IMR-90 (cell line): ENCODE measurements around the gene OR13C8. TPM values are rescaled to one million over a fixed set of nuclear protein-coding genes. Genes with fewer than 3 reads are reported as not detected.

ENCODE experiments used
- ATAC-seq: fragments of 200-7000 bp; cut with Tn5 transposase; 2 replicates; pipeline ENCODE4 v1.9.1; 2020; ENCODE audit warnings: low read depth, mild to moderate bottlenecking, moderate library complexity
- BruUV-seq: library from RNA; stranded (reverse); fragments of 400-500 nt; replicated peaks from 2 replicates; lab custom pipeline; 2021; lab: Mats Ljungman, UMichigan
- CTCF ChIA-PET: fragments of 300-600 bp; formaldehyde crosslinking; extraction: SDS; loops from one replicate; lab custom pipeline; 2021; ENCODE audit warnings: antibody characterized with exemption; lab: Yijun Ruan, JAX
- POLR2A ChIA-PET: fragments of 300-600 bp; sonication (Branson Sonifier 250); formaldehyde crosslinking; loops from one replicate; lab custom pipeline; 2022; ENCODE audit warnings: antibody characterized with exemption; ENCODE audit not compliant: unreplicated experiment; lab: Charles Lee
- DNase-seq: peaks from one replicate; pipeline ENCODE4 v3.0.0; 2013
- H2AFZ ChIP-seq: replicated peaks from 2 replicates; pipeline ENCODE3; 2013; ENCODE audit warnings: low read length, mild to moderate bottlenecking; ENCODE audit not compliant: poor library complexity
- H2AK5ac ChIP-seq: 2 replicates; pipeline ENCODE4 v1.6.1; 2013; ENCODE audit warnings: low read depth, low read length, inconsistent platforms
- H2AK9ac ChIP-seq: replicated peaks from 2 replicates; pipeline ENCODE3; 2013; ENCODE audit warnings: mild to moderate bottlenecking, low read depth, low read length, moderate library complexity; ENCODE audit not compliant: poor library complexity
- H2BK120ac ChIP-seq: 2 replicates; pipeline ENCODE4 v1.6.1; 2013; ENCODE audit warnings: low read depth, low read length, inconsistent platforms
- H2BK15ac ChIP-seq: 3 replicates; pipeline ENCODE4 v1.6.1; 2013; ENCODE audit warnings: low read depth, low read length, inconsistent platforms
- H2BK20ac ChIP-seq: 2 replicates; pipeline ENCODE4 v1.6.1; 2013; ENCODE audit warnings: low read depth, mild to moderate bottlenecking, inconsistent platforms, low read length, moderate library complexity
- H2BK5ac ChIP-seq: 2 replicates; pipeline ENCODE4 v1.6.1; 2013; ENCODE audit warnings: mild to moderate bottlenecking, low read depth, low read length, inconsistent platforms; ENCODE audit not compliant: poor library complexity, severe bottlenecking
- H3K14ac ChIP-seq: replicated peaks from 2 replicates; pipeline ENCODE4 v1.6.1; 2013; ENCODE audit warnings: low read depth, low read length, inconsistent platforms
- H3K18ac ChIP-seq: 2 replicates; pipeline ENCODE4 v1.6.1; 2013; ENCODE audit warnings: low read depth, low read length, control low read depth
- H3K23ac ChIP-seq: 2 replicates; pipeline ENCODE4 v1.6.1; 2013; ENCODE audit warnings: low read depth, low read length, inconsistent platforms
- H3K27ac ChIP-seq: 2 replicates; pipeline ENCODE4 v1.5.1; 2013; ENCODE audit warnings: mild to moderate bottlenecking, control low read depth, low read length; ENCODE audit not compliant: insufficient read depth
- H3K27me3 ChIP-seq: 2 replicates; pipeline ENCODE4 v1.6.1; 2013; ENCODE audit warnings: low read length; ENCODE audit not compliant: control insufficient read depth, insufficient read depth
- H3K36me3 ChIP-seq: 2 replicates; pipeline ENCODE4 v1.6.1; 2013; ENCODE audit warnings: low read length, mixed read lengths; ENCODE audit not compliant: control insufficient read depth, insufficient read depth
- H3K4ac ChIP-seq: 2 replicates; pipeline ENCODE4 v1.6.1; 2013; ENCODE audit warnings: low read depth, low read length, inconsistent platforms
- H3K4me1 ChIP-seq: 2 replicates; pipeline ENCODE4 v1.6.1; 2013; ENCODE audit warnings: low read length, mixed read lengths; ENCODE audit not compliant: control insufficient read depth, insufficient read depth
- H3K4me2 ChIP-seq: 2 replicates; pipeline ENCODE4 v1.6.1; 2013; ENCODE audit warnings: low read depth, mild to moderate bottlenecking, control low read depth, low read length, moderate library complexity
- H3K4me3 ChIP-seq: 2 replicates; pipeline ENCODE4 v1.5.1; 2013; ENCODE audit warnings: low read depth, mild to moderate bottlenecking, control low read depth, low read length, moderate library complexity; ENCODE audit not compliant: insufficient read depth
- H3K56ac ChIP-seq: 2 replicates; pipeline ENCODE4 v1.6.1; 2013; ENCODE audit warnings: low read length, inconsistent platforms; ENCODE audit not compliant: insufficient read depth; ENCODE audit errors: extremely low read depth
- H3K79me1 ChIP-seq, 2 experiments: 2 replicates each; pipeline ENCODE4 v1.6.1; 2013; ENCODE audit warnings: low read length in 2 of 2, inconsistent platforms in 1 of 2, low read depth in 1 of 2
- H3K9ac ChIP-seq: 2 replicates; pipeline ENCODE4 v1.6.1; 2013; ENCODE audit warnings: low read depth, low read length, control low read depth
- H3K9me1 ChIP-seq: 2 replicates; pipeline ENCODE4 v1.6.1; 2013; ENCODE audit warnings: low read length, inconsistent platforms; ENCODE audit not compliant: insufficient read depth
- H3K9me3 ChIP-seq: 2 replicates; pipeline ENCODE4 v1.6.1; 2013; ENCODE audit warnings: low read length; ENCODE audit not compliant: control insufficient read depth, insufficient read depth
- H4K20me1 ChIP-seq: 2 replicates; pipeline ENCODE4 v1.6.1; 2013; ENCODE audit warnings: low read length, inconsistent platforms; ENCODE audit not compliant: insufficient read depth
- H4K5ac ChIP-seq: 2 replicates; pipeline ENCODE4 v1.6.1; 2013; ENCODE audit warnings: mild to moderate bottlenecking, low read depth, low read length, control low read depth
- H4K8ac ChIP-seq, 2 experiments: 2 replicates each; pipeline ENCODE4 v1.6.1; 2013; ENCODE audit warnings: low read depth in 2 of 2, low read length in 2 of 2, control low read depth in 1 of 2, inconsistent platforms in 1 of 2
- H4K91ac ChIP-seq: 2 replicates; pipeline ENCODE4 v1.6.1; 2013; ENCODE audit warnings: low read depth, low read length, inconsistent platforms; ENCODE audit not compliant: insufficient read depth
- CEBPB ChIP-seq: IDR thresholded peaks from 2 replicates; pipeline ENCODE4 v1.6.1; 2012; ENCODE audit warnings: low read depth, low read length, improper control_type of control experiment
- FOS ChIP-seq: fragments of 150-350 bp; IDR thresholded peaks from 2 replicates; pipeline ENCODE4 v1.6.1; 2016; ENCODE audit warnings: low read depth, low read length
- MAFK ChIP-seq: IDR thresholded peaks from 2 replicates; pipeline ENCODE4 v1.6.1; 2012; ENCODE audit warnings: low read depth, low read length, improper control_type of control experiment
- MAZ ChIP-seq: IDR thresholded peaks from 2 replicates; pipeline ENCODE4 v1.6.1; 2012; ENCODE audit warnings: low read depth, mild to moderate bottlenecking, low read length, improper control_type of control experiment, moderate library complexity, borderline replicate concordance
- MXI1 ChIP-seq: IDR thresholded peaks from 2 replicates; pipeline ENCODE4 v1.6.1; 2012; ENCODE audit warnings: low read depth, mild to moderate bottlenecking, low read length, moderate library complexity, borderline replicate concordance
- NFE2L2 ChIP-seq: fragments of 150-350 bp; IDR thresholded peaks from 2 replicates; pipeline ENCODE4 v1.6.1; 2016; ENCODE audit warnings: low read depth, mild to moderate bottlenecking, low read length
- POLR2A ChIP-seq: IDR thresholded peaks from 2 replicates; pipeline ENCODE4 v1.6.1; 2012; ENCODE audit warnings: mild to moderate bottlenecking, low read depth, low read length
- RAD21 ChIP-seq: IDR thresholded peaks from 2 replicates; pipeline ENCODE4 v1.6.1; 2012; ENCODE audit warnings: low read length, improper control_type of control experiment
- RCOR1 ChIP-seq: IDR thresholded peaks from 2 replicates; pipeline ENCODE4 v1.6.1; 2012; ENCODE audit warnings: mild to moderate bottlenecking, low read length, improper control_type of control experiment; ENCODE audit not compliant: insufficient replicate concordance
- RFX5 ChIP-seq: IDR thresholded peaks from 2 replicates; pipeline ENCODE4 v1.8.0; 2012; ENCODE audit warnings: low read depth, mild to moderate bottlenecking, low read length, moderate library complexity
- SMC3 ChIP-seq: fragments of 150-350 bp; IDR thresholded peaks from 2 replicates; pipeline ENCODE4 v1.6.1; 2016; ENCODE audit warnings: low read depth, mild to moderate bottlenecking, antibody characterized with exemption, low read length, moderate library complexity
- WGBS, 2 experiments: methylation state at CpG; one replicate each; pipeline versions ENCODE4 v1.1.5 to v1.1.7; 2013; ENCODE audit warnings: missing lambda C conversion rate in 2 of 2; ENCODE audit not compliant: insufficient read length in 1 of 2; ENCODE audit errors: extremely low coverage in 2 of 2; 5-methylcytosine and 5-hydroxymethylcytosine counted together
- dilution Hi-C: fragments of 300-500 bp; cut with HindIII; formaldehyde crosslinking; loops from one replicate; pipeline ENCODE4 v1.14.3; 2018; ENCODE audit warnings: low sequenced_read_pairs; ENCODE audit not compliant: unreplicated experiment
- in situ Hi-C: fragments of 300-500 bp; cut with MboI; formaldehyde crosslinking; loops from 3 replicates; pipeline ENCODE4 v1.14.3; 2019; ENCODE audit warnings: low sequenced_read_pairs, inconsistent platforms, mixed read lengths
- intact Hi-C: fragments of 100-400 bp; cut with micrococcal nuclease; formaldehyde crosslinking; loops from 2 replicates; pipeline ENCODE4 v1.10.0; 2022
- polyA plus RNA-seq, 3 experiments: library from polyadenylated mRNA; depleted of rRNA; stranded (reverse); fragments of >200 nt; gene quantifications; 2 replicates each; pipeline ENCODE4 v1.2.3, GENCODE V29; 2012; ENCODE audit warnings: low replicate concordance in 1 of 3
- total RNA-seq: library from RNA; depleted of rRNA; stranded (reverse); fragments of >200 nt; gene quantifications from 2 replicates; pipeline ENCODE4 v1.2.3, GENCODE V29; 2012
- TF ChIP-seq, protein P1 (sequence below): fragments of 150-350 bp; IDR thresholded peaks from 2 replicates; pipeline ENCODE4 v1.6.1; 2016; ENCODE audit warnings: low read depth, mild to moderate bottlenecking, low read length, moderate library complexity, borderline replicate concordance
- TF ChIP-seq, protein P2 (sequence below): fragments of 150-350 bp; IDR thresholded peaks from 2 replicates; pipeline ENCODE4 v1.6.1; 2017; ENCODE audit warnings: mild to moderate bottlenecking, antibody characterized with exemption, low read length, low read depth
- TF ChIP-seq, protein P3 (sequence below): conservative IDR thresholded peaks from 2 replicates; pipeline ENCODE4 v1.5.1; 2012; ENCODE audit warnings: mild to moderate bottlenecking, low read depth, low read length, improper control_type of control experiment

The OR13C8 gene
- total and polyA plus RNA-seq, 2 of the 4 experiments (the other 2 are of a cell fraction) = not detected

DNA sequence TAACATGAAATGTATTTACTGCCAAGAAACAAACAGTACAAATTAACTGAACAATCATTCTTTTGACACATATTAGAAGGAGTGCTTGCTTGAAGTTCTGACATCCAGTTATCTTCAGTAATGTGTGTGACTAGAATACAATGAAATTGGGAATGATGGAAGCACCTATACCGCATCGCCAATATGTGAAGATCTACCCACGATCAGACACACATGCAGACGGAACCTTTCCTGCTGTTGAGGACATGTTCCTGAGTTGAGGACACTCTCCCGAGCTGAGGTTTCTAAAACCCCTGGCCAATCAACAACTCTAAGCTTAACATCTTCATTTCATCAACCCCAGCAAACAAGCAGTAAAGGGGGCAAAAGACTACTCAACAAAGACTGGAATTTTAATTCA, 32.2 kb upstream of the OR13C8 start, which contains the start of gene OR13C3:
TSS of gene OR13C3 (minus strand) at position 101 of the 400 bp plus-strand sequence. CDS start 133 bp downstream, outside the sequence.
- intact Hi-C loops = no loop called here
- in situ Hi-C loops = no loop called here
- no peak within 1 kb of the TSS for H4K91ac ChIP-seq

More for the DNA sequence above, 32.2 kb upstream of the OR13C8 start, which contains the start of gene OR13C3:
- Histone ChIP-seq H4K5ac (no peak within 1 kb of the TSS), H3K27ac (no peak within 1 kb of the TSS), H2AK5ac (no peak within 1 kb of the TSS), H2BK20ac (no peak within 1 kb of the TSS), H4K8ac (no peak within 1 kb of the TSS), H3K36me3 (no peaks in the 10 kb centered on the region), H3K56ac (no peak within 1 kb of the TSS), H3K14ac (no peak within 1 kb of the TSS), H3K23ac (no peak within 1 kb of the TSS), H2AK9ac (no peak within 1 kb of the TSS), H3K9me1 (no peaks in the 10 kb centered on the region), H3K4me1 (no peaks in the 10 kb centered on the region), H2BK15ac (no peak within 1 kb of the TSS), H2BK120ac (no peak within 1 kb of the TSS), H3K18ac (no peak within 1 kb of the TSS), H4K20me1 (no peaks in the 10 kb centered on the region), H3K9me3 (0 out of 2 replicates have a peak, but pooled peaks cover 6% of the 10 kb centered on the region), H3K4ac (no peak within 1 kb of the TSS), H2BK5ac (no peak within 1 kb of the TSS), H3K9ac (no peak within 1 kb of the TSS), H3K27me3 (no peaks in the 10 kb centered on the region), H3K4me2 (no peak within 1 kb of the TSS), H3K79me1 (no peaks in the 10 kb centered on the region), H3K4me3 (no peak within 1 kb of the TSS), H2AFZ (no peak within 1 kb of the TSS)
- WGBS, 2 experiments = no CpG with 5 or more reads among the region's 5 CpGs
- dilution Hi-C loops = no loop called here
- no peak for DNase-seq
- BruUV-seq = no TSS peak
- no peak for ATAC-seq
- ChIA-PET POLR2A (no interaction called here), CTCF (no interaction called here)
- TF ChIP-seq POLR2A (no peak), MAFK (no peak), SMC3 (no peak), RFX5 (no peak), CEBPB (no peak), NFE2L2 (no peak), MAZ (no peak), MXI1 (no peak), RAD21 (no peak), RCOR1 (no peak), FOS (no peak)
- TF ChIP-seq, protein P1, sequence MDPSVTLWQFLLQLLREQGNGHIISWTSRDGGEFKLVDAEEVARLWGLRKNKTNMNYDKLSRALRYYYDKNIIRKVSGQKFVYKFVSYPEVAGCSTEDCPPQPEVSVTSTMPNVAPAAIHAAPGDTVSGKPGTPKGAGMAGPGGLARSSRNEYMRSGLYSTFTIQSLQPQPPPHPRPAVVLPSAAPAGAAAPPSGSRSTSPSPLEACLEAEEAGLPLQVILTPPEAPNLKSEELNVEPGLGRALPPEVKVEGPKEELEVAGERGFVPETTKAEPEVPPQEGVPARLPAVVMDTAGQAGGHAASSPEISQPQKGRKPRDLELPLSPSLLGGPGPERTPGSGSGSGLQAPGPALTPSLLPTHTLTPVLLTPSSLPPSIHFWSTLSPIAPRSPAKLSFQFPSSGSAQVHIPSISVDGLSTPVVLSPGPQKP = no peak
- TF ChIP-seq, protein P2, sequence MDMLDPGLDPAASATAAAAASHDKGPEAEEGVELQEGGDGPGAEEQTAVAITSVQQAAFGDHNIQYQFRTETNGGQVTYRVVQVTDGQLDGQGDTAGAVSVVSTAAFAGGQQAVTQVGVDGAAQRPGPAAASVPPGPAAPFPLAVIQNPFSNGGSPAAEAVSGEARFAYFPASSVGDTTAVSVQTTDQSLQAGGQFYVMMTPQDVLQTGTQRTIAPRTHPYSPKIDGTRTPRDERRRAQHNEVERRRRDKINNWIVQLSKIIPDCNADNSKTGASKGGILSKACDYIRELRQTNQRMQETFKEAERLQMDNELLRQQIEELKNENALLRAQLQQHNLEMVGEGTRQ = no peak
- TF ChIP-seq, protein P3, sequence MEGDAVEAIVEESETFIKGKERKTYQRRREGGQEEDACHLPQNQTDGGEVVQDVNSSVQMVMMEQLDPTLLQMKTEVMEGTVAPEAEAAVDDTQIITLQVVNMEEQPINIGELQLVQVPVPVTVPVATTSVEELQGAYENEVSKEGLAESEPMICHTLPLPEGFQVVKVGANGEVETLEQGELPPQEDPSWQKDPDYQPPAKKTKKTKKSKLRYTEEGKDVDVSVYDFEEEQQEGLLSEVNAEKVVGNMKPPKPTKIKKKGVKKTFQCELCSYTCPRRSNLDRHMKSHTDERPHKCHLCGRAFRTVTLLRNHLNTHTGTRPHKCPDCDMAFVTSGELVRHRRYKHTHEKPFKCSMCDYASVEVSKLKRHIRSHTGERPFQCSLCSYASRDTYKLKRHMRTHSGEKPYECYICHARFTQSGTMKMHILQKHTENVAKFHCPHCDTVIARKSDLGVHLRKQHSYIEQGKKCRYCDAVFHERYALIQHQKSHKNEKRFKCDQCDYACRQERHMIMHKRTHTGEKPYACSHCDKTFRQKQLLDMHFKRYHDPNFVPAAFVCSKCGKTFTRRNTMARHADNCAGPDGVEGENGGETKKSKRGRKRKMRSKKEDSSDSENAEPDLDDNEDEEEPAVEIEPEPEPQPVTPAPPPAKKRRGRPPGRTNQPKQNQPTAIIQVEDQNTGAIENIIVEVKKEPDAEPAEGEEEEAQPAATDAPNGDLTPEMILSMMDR = no peak
